ENCODE data around the gene PRAC2.

PRAC2 gene

GRCh38 chr17:48738803-48739526 lies 16.0 kb downstream of the PRAC2 start:
- Histone ChIP-seq H3K27ac (ENCODE audit: low read depth, low read length, poor library complexity, severe bottlenecking) (no peak overlapping the region), H3K4me2 (ENCODE audit: low read length) (no peak overlapping the region), H3K79me2 (ENCODE audit: insufficient read depth, low read length) (no peaks in the 10 kb centered on the region), H3K36me3 (ENCODE audit: insufficient read depth, low read length) (no peaks in the 10 kb centered on the region), H3K9ac (ENCODE audit: low read length) (no peak overlapping the region), H3K4me3 (ENCODE audit: low read depth, low read length, poor library complexity, severe bottlenecking) (no peak overlapping the region), H3K4me1 (ENCODE audit: insufficient read depth, low read length, severe bottlenecking) (no peaks in the 10 kb centered on the region), H3K9me2 (ENCODE audit: low read depth, low read length) (no peaks in the 10 kb centered on the region), H3K9me3 (ENCODE audit: low read length) (no peaks in the 10 kb centered on the region), H3F3A (ENCODE audit: insufficient read depth, low read length) (no peaks in the 10 kb centered on the region), H4K20me1 (ENCODE audit: insufficient read depth, low read length) (no peaks in the 10 kb centered on the region), H3K27me3 (ENCODE audit: insufficient read depth, low read length) (peaks cover 5% of the 10 kb centered on the region; the same call in 1 of the 2 replicates), H2AFZ (ENCODE audit: low read length) (no peak overlapping the region)
- no peak for TF ChIP-seq EZH2 (IDR thresholded peaks at IDR 0.05; ENCODE audit: borderline replicate concordance, low read length)
- TF ChIP-seq, protein P1, sequence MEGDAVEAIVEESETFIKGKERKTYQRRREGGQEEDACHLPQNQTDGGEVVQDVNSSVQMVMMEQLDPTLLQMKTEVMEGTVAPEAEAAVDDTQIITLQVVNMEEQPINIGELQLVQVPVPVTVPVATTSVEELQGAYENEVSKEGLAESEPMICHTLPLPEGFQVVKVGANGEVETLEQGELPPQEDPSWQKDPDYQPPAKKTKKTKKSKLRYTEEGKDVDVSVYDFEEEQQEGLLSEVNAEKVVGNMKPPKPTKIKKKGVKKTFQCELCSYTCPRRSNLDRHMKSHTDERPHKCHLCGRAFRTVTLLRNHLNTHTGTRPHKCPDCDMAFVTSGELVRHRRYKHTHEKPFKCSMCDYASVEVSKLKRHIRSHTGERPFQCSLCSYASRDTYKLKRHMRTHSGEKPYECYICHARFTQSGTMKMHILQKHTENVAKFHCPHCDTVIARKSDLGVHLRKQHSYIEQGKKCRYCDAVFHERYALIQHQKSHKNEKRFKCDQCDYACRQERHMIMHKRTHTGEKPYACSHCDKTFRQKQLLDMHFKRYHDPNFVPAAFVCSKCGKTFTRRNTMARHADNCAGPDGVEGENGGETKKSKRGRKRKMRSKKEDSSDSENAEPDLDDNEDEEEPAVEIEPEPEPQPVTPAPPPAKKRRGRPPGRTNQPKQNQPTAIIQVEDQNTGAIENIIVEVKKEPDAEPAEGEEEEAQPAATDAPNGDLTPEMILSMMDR (IDR thresholded peaks at IDR 0.05; ENCODE audit: low read length): no peak

DNA sequence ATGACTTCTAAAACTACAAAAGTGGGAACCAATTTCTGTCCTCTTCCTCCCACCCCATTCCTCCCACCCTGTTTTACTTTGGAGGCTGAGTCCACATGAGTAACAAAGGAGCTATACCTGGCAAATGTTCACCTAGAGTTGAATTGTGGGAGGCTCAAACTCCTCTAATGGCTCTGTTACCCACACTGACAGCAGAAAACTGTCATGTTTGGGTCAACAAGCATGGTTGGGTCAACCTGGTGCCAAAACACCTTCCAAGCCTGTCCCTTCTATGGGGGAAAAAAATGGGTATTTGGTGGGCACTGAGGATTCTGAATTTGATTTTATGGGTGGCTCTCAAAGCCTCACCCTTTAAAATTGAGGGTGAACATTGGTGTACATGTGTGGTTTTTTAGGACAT lies 17.6 kb downstream of the PRAC2 start:
- H3K9ac ChIP-seq (ENCODE audit: low read length): no peak overlapping the region
- H3K27me3 ChIP-seq (ENCODE audit: insufficient read depth, low read length): no peaks in the 10 kb centered on the region
- H3K4me1 ChIP-seq (ENCODE audit: insufficient read depth, low read length, severe bottlenecking): no peaks in the 10 kb centered on the region
- no peaks in the 10 kb centered on the region for H3K9me2 ChIP-seq (ENCODE audit: low read depth, low read length)
- no peak overlapping the region for H3K4me3 ChIP-seq (ENCODE audit: low read depth, low read length, poor library complexity, severe bottlenecking)
- TF ChIP-seq EZH2 (IDR thresholded peaks at IDR 0.05; ENCODE audit: borderline replicate concordance, low read length): no peak
- TF ChIP-seq, protein P1 (IDR thresholded peaks at IDR 0.05; ENCODE audit: low read length): no peak
- no peak overlapping the region for H3K4me2 ChIP-seq (ENCODE audit: low read length)
- no peak overlapping the region for H2AFZ ChIP-seq (ENCODE audit: low read length)
- H4K20me1 ChIP-seq (ENCODE audit: insufficient read depth, low read length): no peaks in the 10 kb centered on the region
- H3K9me3 ChIP-seq (ENCODE audit: low read length): no peaks in the 10 kb centered on the region
- no peak overlapping the region for H3K27ac ChIP-seq (ENCODE audit: low read depth, low read length, poor library complexity, severe bottlenecking)
- no peaks in the 10 kb centered on the region for H3K36me3 ChIP-seq (ENCODE audit: insufficient read depth, low read length)
- no peaks in the 10 kb centered on the region for H3F3A ChIP-seq (ENCODE audit: insufficient read depth, low read length)
- H3K79me2 ChIP-seq (ENCODE audit: insufficient read depth, low read length): no peaks in the 10 kb centered on the region

- no peaks in the 10 kb centered on the region for H3K36me3 ChIP-seq (ENCODE audit: insufficient read depth, low read length)
- no peak for TF ChIP-seq EZH2 (IDR thresholded peaks at IDR 0.05; ENCODE audit: borderline replicate concordance, low read length)
- TF ChIP-seq, protein P1 (IDR thresholded peaks at IDR 0.05; ENCODE audit: low read length): no peak
- H3K9me3 ChIP-seq (ENCODE audit: low read length): no peaks in the 10 kb centered on the region
- no peak overlapping the region for H3K9ac ChIP-seq (ENCODE audit: low read length)
- H3K4me2 ChIP-seq (ENCODE audit: low read length): no peak overlapping the region
- no peaks in the 10 kb centered on the region for H3F3A ChIP-seq (ENCODE audit: insufficient read depth, low read length)
- no peaks in the 10 kb centered on the region for H3K27me3 ChIP-seq (ENCODE audit: insufficient read depth, low read length)
- H4K20me1 ChIP-seq (ENCODE audit: insufficient read depth, low read length): no peaks in the 10 kb centered on the region
- H2AFZ ChIP-seq (ENCODE audit: low read length): no peak overlapping the region
- H3K27ac ChIP-seq (ENCODE audit: low read depth, low read length, poor library complexity, severe bottlenecking): no peak overlapping the region
- no peaks in the 10 kb centered on the region for H3K9me2 ChIP-seq (ENCODE audit: low read depth, low read length)
- H3K79me2 ChIP-seq (ENCODE audit: insufficient read depth, low read length): no peaks in the 10 kb centered on the region
- H3K4me1 ChIP-seq (ENCODE audit: insufficient read depth, low read length, severe bottlenecking): no peaks in the 10 kb centered on the region
- H3K4me3 ChIP-seq (ENCODE audit: low read depth, low read length, poor library complexity, severe bottlenecking): no peak overlapping the region
These were observed 22.6 kb downstream of the PRAC2 start for GRCh38 chr17:48745381-48746275.

Measured in OCI-LY1 (cell line).